ENCODE measurements around the gene INSC.

DNA sequence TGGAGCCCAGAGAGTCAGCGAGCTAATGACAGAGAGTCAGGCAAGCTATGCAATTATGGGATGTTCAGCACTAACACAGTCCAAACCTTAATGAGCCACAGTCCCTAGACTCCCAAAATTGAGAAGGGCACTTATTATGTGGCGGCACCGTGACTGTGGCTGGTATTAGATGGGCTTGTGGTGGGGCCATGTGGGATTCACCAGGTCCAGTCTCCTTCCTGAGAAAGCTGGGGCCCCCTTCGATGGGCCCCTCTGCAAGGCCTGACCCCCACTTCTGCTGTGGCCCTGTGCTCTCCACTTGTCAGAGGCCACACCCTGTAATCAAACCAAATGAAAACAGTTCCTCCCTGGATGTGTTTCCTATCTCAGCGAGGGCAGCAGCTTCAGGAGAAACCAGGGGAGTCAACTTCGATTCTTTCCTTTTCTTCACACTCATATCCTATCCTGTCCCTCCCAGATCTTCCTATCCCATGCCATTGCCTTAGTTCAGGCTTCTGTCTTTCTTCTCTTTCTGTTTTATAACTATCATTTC is 42.9 kb downstream of the INSC start:
- TF ChIP-seq, protein P1, sequence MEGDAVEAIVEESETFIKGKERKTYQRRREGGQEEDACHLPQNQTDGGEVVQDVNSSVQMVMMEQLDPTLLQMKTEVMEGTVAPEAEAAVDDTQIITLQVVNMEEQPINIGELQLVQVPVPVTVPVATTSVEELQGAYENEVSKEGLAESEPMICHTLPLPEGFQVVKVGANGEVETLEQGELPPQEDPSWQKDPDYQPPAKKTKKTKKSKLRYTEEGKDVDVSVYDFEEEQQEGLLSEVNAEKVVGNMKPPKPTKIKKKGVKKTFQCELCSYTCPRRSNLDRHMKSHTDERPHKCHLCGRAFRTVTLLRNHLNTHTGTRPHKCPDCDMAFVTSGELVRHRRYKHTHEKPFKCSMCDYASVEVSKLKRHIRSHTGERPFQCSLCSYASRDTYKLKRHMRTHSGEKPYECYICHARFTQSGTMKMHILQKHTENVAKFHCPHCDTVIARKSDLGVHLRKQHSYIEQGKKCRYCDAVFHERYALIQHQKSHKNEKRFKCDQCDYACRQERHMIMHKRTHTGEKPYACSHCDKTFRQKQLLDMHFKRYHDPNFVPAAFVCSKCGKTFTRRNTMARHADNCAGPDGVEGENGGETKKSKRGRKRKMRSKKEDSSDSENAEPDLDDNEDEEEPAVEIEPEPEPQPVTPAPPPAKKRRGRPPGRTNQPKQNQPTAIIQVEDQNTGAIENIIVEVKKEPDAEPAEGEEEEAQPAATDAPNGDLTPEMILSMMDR (IDR thresholded peaks at IDR 0.05) = no peak
- TF ChIP-seq POLR2AphosphoS5 (IDR thresholded peaks at IDR 0.05) (no peak), POLR2A (IDR thresholded peaks at IDR 0.05) (no peak)
